Measurements from ENCODE around the gene MET.

GRCh38 chr7:116782177-116782711, 110.2 kb downstream of the MET start:
- TF ChIP-seq ESRRA (CRISPR knock-in tag; IDR thresholded peaks at IDR 0.05; ENCODE audit: low read depth) (no peak), HCFC1 (IDR thresholded peaks at IDR 0.05; ENCODE audit: low read depth, low read length) (no peak), PRDM4 (CRISPR knock-in tag; IDR thresholded peaks at IDR 0.05; ENCODE audit: borderline replicate concordance) (no peak), PAX8 (CRISPR knock-in tag; IDR thresholded peaks at IDR 0.05; ENCODE audit: borderline replicate concordance) (no peak), POLR2A (IDR thresholded peaks at IDR 0.05; ENCODE audit: insufficient read depth in 1 of 2, low read depth in 2 of 2, low read length in 2 of 2) (no peak), KDM2A (CRISPR knock-in tag; IDR thresholded peaks at IDR 0.05; ENCODE audit: borderline replicate concordance, low read depth) (no peak)

Measured in HepG2 (cell line).